ENCODE results near the gene UFD1.

Gene UFD1

GRCh38 chr22:19478901-19479354, at the start of gene UFD1:
TSS of gene UFD1 (minus strand) at chr22:19479193. CDS start at chr22:19479085, 108 bp downstream.
- DNase-seq (ENCODE audit: low spot score) = peak; percentile 84

GRCh38 chr22:19527861-19528417, 48.9 kb upstream of the UFD1 start:
- no peak for DNase-seq (ENCODE audit: low spot score)

GRCh38 chr22:19527321-19527721, 48.3 kb upstream of the UFD1 start:
- no peak for DNase-seq (ENCODE audit: low spot score)

GRCh38 chr22:19526702-19527111, 47.7 kb upstream of the UFD1 start:
- DNase-seq (ENCODE audit: low spot score) = no peak

- no peak for DNase-seq (ENCODE audit: low spot score)
Measured at GRCh38 chr22:19526076-19526701, 47.2 kb upstream of the UFD1 start.

- no peak for DNase-seq (ENCODE audit: low spot score)
Measured at GRCh38 chr22:19525666-19526065, 46.7 kb upstream of the UFD1 start.

GRCh38 chr22:19525116-19525660, 46.2 kb upstream of the UFD1 start:
- DNase-seq (ENCODE audit: low spot score) = no peak

GRCh38 chr22:19524170-19525115, 45.5 kb upstream of the UFD1 start, which contains the start of gene CLDN5:
TSS of gene CLDN5 (minus strand) at chr22:19524410. CDS start at chr22:19524255, 155 bp downstream.
- DNase-seq (ENCODE audit: low spot score) = no peak

- peak; percentile 13 for DNase-seq (ENCODE audit: low spot score)
Measured at GRCh38 chr22:19523240-19524169, 44.5 kb upstream of the UFD1 start.

- DNase-seq (ENCODE audit: low spot score) = no peak
Measured at GRCh38 chr22:19522881-19523239, 43.9 kb upstream of the UFD1 start.

GRCh38 chr22:19522190-19522880, 43.3 kb upstream of the UFD1 start:
- DNase-seq (ENCODE audit: low spot score) = no peak

- DNase-seq (ENCODE audit: low spot score) = no peak
Measured at GRCh38 chr22:19520566-19521305, 41.7 kb upstream of the UFD1 start.

GRCh38 chr22:19520007-19520406, 41.0 kb upstream of the UFD1 start:
- DNase-seq (ENCODE audit: low spot score) = no peak

- DNase-seq (ENCODE audit: low spot score) = no peak
Measured at GRCh38 chr22:19519041-19519926, 40.3 kb upstream of the UFD1 start.

GRCh38 chr22:19518635-19519034, 39.6 kb upstream of the UFD1 start:
- no peak for DNase-seq (ENCODE audit: low spot score)

- no peak for DNase-seq (ENCODE audit: low spot score)
Measured at GRCh38 chr22:19517919-19518611, 39.1 kb upstream of the UFD1 start.

GRCh38 chr22:19517171-19517500, 38.1 kb upstream of the UFD1 start:
- DNase-seq (ENCODE audit: low spot score) = no peak

- no peak for DNase-seq (ENCODE audit: low spot score)
Measured at GRCh38 chr22:19516378-19517170, 37.6 kb upstream of the UFD1 start.

Data from kidney tubule cell (primary cell).